Retina (tissue), 1 donor: ENCODE results near the gene CPNE6.
A peak's percentile ranks its signal among the peaks of the same experiment; 100 is the strongest.

Experiments
- DNase-seq: peaks from one replicate; pipeline ENCODE4 v3.0.0-alpha.2; 2016

The CPNE6 gene

DNA sequence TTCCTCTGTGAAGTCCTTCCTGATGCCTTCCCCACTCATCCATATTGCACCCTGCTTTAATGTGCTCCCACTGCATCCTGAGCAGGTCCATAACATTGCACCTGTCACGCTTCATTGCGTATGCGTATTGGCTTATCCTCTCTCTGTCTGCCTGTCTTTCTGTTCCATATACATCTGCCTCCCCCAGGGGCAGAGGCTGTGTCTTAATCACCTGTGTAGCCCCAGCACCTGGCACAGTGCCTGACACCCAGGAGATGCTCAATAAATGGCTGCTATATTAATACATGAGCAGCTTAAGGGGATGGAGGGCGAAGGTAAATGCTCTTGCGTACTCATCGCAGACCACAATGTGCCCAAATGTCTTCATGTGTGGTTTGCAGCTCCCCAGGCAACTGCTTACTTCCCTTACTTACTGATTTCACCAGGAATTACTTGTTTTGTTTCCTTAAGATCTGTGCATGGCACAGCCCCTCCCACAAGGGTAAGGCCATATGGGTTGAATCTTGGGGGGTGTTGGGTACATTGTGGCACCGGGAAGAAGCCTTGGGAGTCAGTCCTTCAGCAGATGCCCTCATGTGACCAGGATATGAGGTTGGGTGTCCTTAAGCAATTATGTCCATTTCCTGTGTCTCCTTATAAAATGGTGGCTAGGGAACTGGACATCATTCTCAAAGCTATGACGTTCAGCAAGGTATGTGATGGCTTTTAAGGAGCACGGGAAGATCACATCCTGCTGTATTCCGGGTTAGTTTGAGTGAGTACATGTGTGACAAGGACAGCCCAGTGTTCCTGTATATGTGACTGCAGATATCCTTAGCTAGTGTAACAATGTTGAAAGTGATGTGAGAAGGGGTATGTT is 848 bp upstream of the CPNE6 start:
- DNase-seq = no peak

DNA sequence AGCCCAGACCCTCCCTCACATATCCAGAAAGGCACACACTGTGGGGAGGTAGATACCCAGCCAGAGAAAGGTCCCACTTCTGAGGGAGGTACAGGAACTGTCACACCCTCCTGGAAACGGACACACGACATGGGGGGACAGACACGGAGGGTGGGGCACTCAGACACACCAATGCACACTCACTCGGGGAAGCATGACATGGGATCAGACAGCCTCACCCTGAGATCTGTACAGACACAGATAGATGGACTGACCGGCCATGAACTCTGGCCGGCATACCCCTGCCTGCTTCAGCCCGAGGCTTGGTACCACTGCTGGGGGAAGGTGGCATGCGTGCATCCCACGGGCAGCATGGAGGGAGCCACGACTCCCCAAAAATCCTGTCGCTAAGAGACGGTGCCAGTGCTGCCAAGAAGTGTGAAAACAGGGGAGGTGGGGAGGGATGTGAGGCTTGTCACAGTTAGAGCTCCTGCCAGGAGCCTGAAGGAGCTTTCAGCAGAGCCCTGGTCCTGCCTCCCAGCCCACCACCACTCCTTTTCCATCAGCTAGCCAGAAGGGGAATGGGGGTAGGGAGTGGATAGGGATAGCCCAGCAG is 571 bp downstream of the CPNE6 start:
- DNase-seq = no peak

DNA sequence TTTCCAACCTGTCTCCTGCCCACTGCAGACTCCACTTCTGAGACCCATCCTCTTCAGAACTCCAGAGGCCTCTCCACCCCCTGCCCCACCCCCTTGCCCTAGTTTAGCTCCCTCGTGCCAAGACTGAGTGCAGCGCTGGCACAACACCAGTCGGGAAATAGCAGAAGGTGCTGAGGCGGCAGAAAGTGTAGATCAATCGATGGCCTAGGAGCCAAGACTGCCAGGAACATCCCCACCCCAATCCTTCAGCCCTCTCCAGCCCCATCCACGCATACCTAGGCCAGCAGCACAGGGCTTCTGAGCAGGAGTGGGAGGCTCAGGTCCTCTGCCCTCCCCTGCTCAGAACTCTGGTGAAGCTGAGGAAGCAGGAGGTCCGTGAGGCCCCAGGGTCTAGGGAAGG is 1.1 kb downstream of the CPNE6 start:
- no peak for DNase-seq

DNA sequence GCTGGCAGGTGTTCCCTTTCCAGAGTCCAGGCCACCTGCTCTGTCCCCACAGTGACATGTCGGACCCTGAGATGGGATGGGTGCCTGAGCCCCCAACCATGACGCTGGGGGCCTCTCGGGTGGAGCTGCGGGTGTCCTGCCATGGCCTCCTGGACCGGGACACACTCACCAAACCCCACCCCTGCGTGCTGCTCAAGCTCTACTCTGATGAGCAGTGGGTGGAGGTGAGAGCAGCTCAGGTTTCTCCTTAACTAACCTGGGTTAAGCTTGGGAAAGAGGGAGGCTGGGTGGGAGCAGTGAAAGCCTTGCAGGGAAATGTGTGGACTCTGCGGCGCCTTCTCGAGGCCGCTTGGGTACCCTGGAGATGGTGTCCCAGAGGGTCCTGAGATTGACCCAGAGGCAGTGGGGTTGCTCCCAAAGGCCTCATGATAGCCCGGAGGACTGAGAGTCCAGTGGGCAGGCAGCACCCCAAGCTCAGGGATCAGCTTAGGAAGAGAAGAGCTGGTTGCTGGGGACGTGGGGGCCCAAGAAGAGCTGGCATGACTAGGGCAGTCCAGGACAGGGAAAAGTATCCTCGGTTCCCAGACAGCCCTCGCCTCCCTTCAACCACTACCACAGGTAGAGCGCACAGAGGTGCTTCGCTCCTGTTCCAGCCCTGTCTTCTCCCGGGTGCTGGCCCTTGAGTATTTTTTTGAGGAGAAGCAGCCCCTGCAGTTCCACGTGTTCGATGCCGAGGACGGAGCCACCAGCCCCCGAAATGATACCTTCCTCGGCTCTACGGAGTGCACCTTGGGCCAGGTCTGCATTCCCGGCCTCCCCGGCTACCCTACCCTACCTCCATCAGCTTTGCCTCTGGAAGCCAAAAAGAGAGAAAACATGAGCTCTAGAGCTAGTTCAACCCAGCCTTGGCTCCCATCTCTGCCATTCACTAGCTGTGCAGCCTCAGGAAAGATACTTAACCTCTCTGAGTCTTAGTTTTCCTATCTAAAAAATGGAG is 1.8 kb downstream of the CPNE6 start:
- DNase-seq = no peak

DNA sequence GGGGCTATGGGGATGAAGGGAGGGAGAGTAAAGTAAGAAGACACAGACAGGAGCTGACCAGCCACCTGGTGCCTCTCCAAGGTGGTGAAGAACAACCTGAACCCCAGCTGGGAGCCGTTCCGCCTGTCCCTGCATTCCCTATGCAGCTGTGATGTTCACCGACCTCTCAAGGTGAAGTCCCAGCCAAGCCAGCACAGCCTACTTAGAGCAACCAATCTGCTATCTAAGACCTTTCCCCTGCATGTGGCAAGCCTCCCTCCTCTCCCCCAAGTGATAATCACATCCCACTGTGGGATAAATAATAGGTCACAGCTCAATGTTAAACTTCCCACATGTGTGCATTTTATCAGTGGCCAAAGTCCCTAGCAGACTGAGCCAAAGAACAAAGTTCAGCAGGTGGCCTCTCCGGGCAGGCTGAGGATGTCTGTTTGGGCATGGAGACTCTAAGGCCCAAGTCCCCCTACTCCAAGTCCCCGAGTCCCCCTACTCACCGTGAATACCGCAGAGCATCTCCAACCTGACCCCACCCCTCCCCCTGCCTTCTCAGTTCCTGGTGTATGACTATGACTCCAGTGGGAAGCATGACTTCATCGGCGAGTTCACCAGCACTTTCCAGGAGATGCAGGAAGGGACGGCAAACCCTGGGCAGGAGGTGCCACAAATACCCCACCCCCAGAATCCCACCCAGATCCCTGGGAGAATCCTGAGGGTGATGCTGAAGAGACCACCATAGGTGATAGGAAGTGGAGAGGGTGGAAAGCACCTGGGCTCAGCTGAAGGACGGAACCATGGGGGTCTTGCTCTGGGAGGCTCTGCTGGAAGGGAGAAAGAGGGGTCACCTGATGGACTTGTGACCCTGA is 3.5 kb downstream of the CPNE6 start:
- no peak for DNase-seq

DNA sequence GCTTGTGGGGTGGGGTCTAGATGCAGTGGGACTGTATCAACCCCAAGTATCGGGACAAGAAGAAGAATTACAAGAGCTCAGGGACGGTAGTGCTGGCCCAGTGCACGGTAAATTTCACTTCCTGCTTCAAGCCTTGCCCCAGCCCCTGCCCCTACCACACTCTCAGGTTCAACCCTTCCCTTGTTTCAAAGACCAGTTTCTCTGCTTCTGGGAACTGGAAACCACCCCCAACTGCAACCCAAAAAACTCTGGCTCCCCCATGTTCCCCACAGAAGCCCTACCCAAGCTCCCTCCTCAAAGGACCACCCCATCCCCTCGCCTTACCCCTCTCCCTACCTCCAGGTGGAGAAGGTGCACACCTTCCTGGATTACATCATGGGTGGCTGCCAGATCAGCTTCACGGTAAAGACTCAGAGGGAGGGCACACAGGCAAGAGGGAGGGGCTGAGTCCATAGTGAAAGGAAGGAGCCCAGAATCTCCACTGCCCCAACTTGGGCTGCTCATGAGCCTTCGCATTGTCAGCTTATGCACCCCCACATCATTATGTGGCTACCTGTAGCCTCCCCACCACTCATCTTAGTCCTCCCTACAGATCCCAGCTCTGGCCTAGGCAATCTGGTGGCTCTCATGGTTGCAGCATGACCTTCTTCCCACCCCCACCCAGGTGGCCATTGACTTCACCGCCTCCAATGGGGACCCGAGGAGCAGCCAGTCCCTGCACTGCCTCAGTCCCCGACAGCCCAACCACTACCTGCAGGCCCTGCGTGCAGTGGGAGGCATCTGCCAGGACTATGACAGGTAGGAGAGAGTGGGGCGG is 4.3 kb downstream of the CPNE6 start:
- no peak for DNase-seq

DNA sequence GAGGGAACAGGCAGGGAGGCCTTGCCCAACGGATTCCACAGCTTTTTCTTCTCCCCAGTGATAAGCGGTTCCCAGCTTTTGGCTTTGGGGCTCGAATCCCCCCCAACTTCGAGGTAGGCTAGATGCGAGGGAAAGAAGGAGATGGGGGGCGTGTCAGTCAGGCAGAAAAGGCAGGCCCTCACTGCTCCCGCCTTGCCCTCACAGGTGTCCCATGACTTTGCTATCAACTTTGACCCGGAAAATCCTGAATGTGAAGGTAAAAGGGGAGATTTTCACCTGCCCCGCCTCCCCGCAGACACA is 4.9 kb downstream of the CPNE6 start:
- no peak for DNase-seq

DNA sequence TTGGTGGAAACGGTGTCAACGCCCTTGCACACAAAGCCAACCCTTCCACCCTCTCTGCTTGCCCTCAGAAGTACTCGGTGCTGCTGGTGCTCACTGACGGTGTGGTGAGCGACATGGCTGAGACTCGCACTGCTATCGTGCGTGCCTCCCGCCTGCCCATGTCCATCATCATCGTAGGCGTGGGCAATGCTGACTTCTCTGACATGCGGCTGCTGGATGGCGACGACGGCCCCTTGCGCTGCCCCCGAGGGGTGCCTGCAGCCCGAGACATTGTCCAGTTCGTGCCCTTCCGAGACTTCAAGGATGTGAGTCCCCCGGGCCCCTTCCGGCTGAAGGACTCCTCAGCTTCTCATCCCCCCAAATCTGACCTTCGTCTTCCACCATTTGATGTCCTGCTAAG is 5.7 kb downstream of the CPNE6 start:
- no peak for DNase-seq

DNA sequence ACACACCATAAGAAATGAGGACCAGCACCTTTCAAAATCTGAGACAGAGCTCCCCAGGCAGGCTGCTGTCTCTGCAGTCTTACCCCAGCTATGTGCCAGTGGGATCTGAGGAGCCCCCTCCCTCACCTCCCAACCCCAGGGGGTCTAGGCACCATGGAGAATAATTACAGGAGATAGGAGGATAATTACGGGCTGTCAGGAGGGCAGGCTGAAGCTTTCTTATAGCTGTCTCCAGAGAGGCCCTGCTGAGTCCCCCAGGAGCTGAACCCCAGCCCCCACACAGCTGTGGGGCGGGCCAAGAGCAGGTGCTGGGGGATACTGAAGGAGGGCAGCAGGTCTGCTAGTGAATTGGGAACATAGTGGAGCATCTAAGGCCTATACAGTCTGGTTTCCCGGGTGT is 6.8 kb downstream of the CPNE6 start:
- DNase-seq = peak; percentile 48

DNA sequence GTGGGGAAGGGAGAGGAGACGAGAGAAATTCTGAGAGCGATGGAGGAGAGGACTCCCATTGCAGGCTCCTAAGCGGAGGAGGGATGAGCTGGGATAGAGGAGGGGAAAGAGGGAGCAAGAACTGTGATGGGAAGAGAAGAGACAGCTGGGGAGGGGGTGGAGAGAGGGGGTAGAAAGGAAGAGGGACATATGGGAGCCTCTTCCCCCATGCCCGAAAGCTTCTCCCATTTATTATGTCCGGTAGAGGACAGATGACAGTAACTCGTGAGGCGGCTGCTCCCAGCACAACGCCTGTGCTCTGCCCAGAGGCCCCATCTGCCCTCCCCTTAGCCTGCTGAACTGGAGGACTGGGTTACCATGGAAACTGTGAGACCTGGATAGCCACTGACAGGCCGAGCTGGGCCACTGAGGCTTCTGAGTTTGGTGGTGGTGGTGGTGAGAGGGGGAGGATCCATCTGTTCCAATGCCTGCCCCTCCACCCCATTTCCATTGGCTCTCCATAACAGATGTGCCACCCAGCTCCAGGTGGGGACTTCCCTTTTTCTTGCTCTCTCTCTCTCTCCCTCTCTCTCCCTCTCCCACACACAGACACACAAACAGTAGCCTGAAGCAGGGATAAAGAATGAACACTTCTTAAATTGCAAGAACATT is 8.3 kb downstream of the CPNE6 start:
- DNase-seq = peak; percentile 85

DNA sequence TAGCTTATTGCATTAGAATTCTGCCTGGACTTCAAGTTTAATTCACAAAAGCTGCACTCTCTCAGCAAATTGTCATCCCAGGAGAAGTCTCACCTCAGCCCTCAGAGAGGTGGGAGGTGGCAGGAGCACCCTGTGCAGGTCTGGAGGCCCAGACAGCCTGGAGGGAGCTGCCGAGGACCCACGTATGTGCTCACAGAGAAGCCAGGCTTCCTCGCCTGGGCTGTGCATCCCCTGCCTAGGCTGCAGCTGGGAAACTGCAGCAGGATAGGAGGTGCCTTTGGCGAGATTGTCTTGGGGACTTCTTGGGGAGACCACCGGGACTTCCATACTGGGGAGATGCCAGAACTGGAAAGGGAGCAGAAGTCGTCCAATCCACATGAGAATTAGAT is 8.8 kb downstream of the CPNE6 start:
- DNase-seq = no peak

DNA sequence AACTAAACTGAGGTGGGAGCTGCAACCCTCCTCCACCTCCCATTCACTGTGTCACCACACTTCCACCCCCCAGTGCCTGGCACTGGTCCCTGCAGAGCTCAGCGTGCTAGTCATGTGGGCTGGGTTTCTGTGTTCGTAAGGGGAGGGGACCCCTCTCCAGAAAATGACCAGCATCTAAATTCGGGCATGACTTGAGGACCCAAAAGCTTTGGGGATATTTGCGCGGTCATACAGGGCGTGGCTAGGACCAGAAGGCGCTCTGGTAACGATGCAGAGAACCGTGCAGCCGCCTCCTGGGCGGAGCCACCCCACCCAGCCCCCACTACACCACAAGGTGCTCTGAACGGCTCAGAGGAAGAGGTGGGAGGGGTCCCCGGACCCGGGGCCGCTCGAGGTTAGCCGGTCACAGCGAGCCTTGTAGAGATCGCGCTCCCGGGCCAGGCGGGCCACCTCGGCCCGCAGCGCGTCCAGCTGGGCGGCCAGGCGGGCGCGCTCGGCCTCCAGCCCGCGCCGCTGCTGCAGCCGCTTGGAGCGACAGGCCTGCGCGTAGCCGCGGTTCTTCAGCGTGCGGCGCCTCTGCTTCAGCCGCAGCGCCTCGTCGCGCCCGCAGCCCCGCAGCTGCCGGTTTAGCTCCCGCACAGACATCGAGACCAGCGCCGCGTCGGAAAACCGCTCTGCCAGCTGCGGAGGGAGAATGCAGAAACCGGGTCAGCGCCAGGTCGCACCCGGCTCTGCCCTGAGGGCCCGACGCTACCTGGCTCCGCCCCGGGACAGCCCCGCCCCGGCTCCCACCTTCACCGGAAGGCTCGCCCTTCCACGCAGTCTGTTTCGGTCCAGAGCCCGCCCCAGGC is 9.8 kb downstream of the CPNE6 start:
- peak; percentile 81 for DNase-seq

DNA sequence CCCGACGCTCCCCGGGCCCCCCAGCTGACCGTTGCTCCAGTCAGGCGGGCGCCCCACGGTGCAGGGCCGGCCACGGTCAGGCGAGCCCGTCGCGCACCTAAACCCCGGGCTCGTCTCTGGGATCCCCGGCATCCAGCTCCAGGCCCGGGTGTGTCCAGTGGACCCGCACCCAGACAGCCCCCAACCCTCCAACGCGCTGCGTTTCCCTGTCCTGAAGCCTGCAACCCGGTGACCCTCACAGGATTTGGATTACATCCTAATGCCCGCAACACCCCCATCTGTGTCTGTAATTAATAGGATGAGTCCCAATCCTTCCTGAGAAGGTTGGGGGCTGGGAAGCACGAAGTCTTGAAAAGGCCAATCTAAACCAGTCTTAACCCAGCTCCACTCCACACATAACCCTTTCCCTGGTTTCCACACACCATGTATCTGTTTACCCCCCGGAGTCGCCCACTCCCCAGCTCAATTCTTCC is 10.4 kb downstream of the CPNE6 start:
- peak; percentile 54 for DNase-seq

DNA sequence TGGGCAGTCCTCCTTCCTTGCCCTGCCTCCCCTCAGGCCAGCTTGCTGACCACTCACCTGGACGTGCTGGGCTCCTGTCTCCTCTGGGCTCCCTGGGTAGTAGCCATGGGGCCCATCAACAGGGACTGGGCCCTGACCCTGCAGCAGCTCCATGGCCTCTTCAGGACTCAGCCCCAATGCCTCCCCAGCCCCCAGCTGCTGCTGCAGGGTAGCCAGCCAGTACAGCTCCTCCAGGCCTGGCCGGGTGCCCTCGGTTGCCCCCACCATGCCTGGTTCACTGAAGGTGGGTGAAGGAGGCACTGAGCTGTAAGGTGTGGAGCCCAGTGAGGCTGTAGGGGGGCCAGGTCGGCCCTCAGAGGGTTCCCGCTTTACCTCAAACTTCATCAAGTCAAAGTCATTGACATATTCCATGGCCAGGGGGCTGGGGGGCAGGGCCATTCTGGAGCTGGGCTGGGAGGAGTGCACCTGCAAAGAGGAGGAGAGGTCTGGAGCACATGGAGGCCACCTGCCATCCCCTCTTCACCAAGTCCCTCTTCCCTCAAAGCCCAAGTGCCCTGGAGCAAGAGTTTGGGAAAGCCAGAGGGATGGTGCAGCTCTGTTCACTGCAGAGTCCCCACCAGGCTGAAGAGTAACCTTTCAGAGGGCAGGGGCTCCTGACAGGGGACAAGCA is 11.2 kb downstream of the CPNE6 start:
- no peak for DNase-seq

DNA sequence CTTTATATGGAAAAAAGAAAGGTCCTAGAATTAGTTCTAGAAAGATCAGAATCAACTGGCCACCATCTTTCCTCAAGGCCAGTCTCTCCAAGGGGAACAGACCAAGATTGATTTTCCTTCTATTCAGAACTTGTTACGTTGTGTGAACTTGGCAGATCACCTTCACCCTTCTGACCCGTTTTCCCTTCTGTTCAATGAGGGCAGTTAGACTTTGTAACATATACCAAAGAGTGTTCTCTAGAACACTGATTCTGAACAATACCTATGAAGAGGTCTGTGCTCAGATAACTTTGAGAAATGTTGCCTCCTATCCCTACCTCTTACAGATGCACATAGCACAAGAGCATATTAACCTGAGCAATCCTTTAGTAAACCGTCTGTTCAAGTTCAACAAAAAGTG is 12.1 kb downstream of the CPNE6 start:
- DNase-seq = no peak

DNA sequence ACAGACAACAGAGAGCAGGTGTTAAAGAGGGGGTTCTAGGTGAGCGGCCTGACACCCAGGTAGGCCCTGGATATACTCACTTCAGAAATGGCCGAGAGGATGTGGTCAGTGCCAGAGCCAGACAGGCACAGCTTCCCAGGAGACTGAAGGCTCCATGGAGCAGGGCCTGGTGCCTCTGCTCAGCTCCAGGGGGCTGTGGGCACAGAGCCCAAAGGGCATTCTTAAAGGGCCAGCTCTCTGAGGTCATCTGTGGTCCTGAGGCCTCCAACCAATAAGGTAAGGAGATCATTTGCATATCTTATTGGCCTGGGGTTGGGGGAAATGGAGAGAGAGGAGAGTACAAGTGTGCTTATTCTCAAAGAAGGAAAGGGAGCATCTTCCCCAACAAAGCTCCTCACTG is 13.1 kb downstream of the CPNE6 start:
- DNase-seq = no peak

DNA sequence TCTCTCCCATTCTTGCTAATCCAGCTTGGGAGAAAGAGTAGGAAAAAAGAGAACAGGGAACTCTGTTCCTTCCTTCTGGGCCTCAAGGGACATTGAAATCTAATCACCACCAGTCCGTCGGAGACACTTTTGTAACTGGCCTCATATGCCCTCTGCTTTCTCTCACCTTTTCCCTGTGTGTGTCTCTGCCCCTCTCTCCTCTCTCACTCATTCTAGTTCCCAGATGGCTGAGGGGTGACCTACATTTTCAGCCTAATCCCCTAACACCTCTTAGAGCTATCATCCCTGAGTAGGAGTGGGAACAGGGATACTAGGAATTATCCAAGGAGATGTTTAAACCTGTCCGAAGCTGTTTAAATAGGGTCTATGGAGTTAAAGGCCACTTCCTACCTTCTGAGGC is 13.9 kb downstream of the CPNE6 start:
- DNase-seq = no peak

DNA sequence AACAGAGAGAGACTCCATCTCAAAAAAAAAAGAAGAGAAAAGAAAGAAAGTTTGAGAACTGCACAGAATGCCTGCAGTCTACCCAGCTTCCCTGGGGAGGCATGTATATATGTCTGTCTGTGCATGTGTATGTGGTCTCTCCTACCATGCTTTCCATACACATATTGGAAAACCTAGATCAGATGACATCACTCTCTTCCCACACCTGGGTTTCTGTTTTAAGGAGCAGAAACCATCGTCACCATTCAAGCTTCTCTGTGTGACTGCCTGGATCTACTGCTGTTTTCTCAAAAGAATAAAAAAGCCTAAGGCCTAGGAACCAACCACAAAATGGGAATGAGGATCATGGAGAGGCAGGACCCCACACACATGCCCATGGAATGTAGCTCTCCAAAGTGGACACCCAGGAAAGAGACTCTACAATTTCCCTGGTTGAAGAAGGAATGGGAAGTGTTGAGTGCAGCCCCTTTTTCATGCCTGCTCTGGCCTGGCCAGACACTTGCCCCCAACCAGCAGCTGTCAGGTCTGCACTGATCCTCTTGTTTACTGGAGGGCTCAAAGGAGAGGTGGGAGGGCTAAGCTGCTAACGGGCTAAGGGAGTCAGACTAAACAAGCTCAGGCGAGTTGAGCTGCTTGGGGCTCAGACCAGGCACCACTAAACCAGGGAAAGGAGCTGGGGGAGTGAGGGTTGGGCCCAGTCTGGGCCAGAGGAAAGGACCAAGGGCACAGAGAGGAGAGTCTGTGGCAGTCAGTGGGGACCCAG is 15.0 kb downstream of the CPNE6 start:
- DNase-seq = peak; percentile 57

DNA sequence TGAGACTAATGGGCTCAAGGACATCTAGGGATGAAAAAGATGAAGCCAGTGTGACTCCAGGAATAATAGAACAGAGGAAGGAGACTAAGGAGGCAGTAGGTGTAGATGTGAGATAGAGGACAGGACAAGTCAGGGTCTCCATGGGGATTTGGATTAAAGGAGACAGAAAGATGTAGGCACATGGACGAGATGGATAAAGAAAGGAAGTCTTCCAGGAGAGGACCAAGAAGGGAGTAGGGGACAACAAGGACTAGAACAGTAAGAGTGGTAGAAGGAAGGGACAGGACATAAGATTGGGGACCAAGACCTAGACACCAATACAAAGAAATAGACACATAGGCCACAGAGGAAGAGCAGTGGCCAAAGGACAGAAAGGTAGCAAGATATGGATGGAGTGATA is 15.6 kb downstream of the CPNE6 start:
- no peak for DNase-seq
